HG02885 (cell line): Measurements from ENCODE around the gene GLI1.
"Not testable (repeated sequence)": the region's sequence is repeated elsewhere in the genome, so short reads cannot be mapped to it uniquely, and the experiment has no call there.

Source experiments
- ATAC-seq: cut with Tn5 transposase; IDR thresholded peaks from one replicate; pipeline ENCODE4 v1.9.1; 2021; ENCODE audit warnings: mild to moderate bottlenecking; ENCODE audit not compliant: unreplicated experiment, poor library complexity

The GLI1 gene

DNA sequence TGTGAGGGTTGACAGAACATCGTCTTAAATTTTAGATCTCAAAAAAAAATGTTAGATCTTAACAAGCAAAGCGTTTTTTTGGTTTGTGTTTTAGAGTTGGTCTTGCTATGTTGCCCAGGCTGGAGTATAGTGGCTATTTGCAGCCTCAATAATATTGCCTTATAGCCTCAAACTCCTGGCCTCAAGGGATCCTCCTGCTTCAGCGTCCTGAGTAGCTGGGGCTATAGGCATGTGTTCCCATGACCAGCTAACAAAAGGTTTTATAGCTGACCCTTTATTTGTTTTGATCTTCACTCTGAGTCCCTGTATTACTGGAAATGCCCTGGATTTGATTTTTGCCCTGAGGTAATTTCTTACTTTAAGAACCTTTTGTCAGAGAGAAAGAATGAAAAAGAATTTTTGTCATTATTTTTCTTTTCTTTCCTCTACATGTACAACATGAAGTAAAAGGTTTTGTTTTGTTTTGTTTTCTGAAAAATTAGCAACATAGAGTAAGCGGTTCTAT lies 19.8 kb upstream of the GLI1 start:
- ATAC-seq = no peak

DNA sequence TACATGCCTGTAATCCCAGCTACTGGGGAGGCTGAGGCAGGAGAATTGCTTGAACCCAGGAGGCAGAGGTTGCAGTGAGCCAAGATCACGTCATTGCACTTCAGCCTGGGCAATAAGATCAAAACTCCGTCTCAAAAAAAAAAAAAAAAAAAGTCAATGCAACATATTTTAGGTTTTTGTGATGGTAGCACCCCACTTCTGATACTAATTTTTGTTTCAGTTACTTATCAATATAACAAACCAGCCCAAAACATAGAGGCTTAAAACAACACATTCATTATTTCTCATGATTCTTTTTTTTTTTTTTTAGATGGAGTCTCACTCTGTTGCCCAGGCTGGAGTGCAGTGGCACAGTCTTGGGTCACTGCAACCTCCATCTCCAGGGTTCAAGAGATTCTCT lies 18.2 kb upstream of the GLI1 start:
- ATAC-seq = not testable (repeated sequence)

DNA sequence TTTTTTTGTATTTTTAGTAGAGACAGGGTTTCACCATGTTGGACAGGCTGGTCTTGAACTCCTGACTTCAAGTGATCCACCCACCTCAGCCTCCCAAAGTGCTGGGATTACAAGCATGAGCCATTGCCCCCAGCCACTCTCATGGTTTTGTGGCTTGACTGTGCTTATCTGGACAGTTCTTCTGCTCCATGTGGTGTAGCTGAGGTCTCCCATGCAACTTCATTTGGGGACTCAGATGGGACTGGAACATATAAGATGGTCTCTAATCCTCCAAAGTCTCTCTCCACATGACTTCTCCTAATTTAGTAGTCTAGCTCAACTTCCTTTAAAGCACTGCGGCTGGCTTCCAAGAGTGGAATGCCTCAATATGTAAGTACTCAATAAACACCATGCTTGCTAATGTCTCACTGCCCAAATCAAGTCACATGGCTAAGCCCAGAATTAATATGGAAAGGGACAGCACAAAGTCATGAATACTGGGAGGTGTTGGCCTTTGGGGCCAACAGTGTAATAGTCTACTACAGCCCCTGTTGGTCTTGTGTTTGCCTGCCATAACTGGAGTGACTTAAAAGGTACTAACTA lies 17.6 kb upstream of the GLI1 start:
- ATAC-seq = no peak

DNA sequence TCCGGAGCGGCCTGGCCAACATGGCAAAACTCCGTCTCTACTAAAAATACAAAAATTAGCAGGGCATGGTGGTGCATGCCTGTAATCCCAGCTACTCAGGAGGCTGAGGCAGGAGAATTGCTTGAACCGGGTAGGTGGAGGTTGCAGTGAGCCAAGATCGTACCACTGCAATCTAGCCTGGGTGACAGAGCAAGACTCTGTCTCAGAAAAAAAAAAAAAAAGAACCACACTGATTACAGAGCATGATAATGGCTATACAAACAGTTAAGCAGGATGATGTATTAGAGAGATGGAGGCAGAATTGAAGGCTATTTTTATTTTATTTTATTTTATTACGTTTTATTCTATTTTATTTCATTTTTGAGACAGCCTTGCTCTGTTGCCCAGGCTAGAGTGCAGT lies 15.2 kb upstream of the GLI1 start:
- ATAC-seq = not testable (repeated sequence)

DNA sequence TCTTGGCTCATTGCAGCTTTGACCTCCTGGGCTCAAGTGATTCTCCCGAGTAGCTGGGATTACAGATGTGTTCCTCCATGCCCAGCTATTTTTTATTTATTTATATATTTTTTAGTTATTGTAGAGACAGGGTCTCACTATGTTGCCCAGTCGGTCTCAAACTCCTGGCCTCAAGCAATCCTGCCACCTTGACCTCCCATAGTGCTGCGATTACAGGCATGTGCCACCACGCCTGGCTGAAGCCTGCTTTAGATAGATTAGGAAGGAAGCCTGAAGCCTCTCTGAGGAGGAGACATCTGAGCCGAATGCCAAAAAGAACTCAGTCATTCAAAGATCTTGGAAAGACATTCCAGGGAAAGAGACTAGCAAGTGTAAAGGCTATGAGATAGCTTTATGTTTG lies 14.8 kb upstream of the GLI1 start:
- ATAC-seq = no peak

DNA sequence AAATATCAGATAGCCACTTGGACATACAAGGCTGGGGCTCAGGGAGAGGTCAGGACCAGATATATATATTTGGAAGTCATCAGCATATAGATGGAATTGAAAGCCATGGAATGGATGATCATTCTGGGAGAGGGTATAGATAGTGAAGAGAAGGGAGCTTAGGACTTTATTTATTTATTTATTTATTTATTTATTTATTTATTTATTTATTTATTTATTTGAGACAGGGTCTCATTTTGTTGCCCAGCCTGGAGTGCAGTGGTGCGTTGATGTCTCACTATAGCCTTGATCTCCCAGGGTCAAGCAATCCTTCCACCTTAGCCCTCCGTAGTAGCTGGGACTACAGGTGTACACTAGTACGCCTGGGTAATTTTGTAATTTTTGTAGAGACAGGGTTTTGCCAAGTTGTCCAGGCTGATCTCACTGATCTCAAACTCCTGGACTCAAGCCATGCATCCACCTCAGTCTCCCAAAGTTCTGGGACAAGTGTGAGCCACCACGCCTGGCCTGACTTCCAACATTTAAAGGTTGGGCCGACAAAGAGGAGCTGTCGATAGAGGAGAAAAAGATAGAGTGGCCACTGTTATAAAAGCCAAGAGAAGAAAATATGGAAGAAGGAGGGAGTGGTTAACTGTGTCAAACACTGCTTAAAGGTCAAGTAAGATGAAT lies 13.2 kb upstream of the GLI1 start:
- ATAC-seq = no peak

DNA sequence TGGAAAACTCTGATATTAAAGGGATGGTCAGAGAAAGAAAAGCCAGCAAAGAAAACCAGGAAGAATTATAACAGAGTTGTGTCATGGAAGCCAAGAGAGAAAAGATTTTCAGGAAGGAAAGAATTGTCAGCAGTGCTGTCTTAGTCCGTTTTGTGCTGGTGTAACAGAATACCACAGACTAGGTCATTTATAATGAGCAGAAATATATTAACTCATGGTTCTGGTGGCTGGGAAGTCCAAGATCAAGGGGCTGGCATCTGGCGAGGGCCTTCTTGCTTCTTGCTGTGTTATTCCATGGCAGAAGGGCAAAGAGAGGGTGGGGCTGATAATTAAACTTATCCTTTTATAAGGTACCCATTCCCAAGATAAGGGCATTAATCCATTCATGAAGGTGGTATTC lies 10.9 kb upstream of the GLI1 start:
- ATAC-seq = no peak

DNA sequence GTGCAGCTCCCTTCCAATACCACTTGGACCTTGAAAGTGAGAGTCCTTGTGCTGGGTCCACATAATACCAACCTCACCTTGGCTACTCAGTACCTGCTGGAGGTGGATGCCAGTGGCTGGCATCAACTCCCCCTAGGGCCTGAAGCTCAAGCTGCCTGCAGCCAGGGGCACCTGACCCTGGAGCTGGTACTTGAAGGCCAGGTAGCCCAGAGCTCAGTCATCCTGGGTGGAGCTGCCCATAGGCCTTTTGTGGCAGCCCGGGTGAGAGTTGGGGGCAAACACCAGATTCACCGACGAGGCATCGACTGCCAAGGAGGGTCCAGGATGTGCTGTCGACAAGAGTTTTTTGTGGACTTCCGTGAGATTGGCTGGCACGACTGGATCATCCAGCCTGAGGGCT lies 10.2 kb upstream of the GLI1 start:
- no peak for ATAC-seq

DNA sequence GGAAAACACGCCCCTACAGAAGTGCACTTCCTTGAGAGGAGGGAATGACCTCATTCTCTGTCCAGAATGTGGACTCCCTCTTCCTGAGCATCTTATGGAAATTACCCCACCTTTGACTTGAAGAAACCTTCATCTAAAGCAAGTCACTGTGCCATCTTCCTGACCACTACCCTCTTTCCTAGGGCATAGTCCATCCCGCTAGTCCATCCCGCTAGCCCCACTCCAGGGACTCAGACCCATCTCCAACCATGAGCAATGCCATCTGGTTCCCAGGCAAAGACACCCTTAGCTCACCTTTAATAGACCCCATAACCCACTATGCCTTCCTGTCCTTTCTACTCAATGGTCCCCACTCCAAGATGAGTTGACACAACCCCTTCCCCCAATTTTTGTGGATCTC lies 9.5 kb upstream of the GLI1 start:
- no peak for ATAC-seq

DNA sequence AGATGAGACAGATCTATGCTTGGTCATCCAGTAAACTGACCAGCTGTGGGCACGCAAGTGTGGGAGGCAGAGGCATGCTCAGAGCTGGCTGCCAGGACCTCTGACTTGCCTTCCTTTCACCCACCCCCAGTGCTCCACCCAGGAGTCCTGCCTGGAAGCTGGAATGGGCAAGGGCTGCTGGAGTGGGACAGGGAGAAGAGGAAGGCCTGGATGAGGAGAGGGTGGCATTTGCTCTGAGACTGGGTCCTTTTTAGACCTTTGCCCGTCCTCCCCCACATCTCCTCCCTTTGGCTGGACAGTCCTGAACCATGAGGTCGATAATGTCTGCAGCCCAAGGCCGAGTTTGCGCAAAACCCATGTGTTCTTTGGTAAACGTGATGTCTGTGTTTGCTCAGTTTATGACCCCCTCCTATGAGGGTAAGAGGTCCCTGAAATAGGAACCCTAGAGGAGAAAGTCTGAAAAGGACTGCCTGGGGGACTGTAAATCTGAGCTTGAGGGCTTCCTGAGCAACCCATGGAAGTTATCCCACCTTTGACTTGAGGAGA lies 8.3 kb upstream of the GLI1 start:
- ATAC-seq = no peak

DNA sequence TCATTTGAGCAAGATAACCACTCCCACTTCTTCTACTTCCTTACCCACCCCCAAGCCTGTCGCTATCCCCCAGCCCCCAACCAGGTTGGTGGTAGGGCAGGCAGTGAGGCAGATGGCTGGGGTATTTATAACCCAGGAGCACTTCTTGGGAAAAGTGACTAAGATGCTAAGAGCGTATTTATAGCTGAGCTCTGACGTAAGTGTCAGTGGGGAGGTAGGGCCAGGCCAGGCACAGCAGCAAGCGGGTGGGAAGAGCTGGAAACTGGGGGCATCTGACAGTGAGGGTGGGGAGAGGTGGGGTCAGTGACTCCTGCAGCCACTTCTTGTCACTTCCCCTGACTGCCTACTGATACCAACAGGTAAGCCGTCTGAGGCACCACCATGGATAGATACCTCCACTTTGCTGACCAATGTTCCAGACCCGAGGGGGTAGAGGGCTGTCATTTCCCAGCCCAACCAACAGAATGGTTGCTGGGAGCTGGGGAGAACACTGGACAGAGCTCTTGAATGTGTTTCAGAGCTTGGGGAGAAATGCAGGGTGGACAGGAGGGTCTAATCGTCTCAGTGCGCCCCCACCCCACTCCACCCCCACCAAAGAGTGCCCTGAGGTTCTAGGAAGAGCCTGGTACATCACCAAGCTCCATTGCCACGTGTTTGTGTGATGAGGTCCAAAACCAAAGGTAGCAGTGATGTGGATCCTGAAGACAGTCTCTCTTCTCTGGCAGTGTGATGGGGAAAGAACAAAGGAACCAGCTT lies 7.2 kb upstream of the GLI1 start:
- no peak for ATAC-seq

DNA sequence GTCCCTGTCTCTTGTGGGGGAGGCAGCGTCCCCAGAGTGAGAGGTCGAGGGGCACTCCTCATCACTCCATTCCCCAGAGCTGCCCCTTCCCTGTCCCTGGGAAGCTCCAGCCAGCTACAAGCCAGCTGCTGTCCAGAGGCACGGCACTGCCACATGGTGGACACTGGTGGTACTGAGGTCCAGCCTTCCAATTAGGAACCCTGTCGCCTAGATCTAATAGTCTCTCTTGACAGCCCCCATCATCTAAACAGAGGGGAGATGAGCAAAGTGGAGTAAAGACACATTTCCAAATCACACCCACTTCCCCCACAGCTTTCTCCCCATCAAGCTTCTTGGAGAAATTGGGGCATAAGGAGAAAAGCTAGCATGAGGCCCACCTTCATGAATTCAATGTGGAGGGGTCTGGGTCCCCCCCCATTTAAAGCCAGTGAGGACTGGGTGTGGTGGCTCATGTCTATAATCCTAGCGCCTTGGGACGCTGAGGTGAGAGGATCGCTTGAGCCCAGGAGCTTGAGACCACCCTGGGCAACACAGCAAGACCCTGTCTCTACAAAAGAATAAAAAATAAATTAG lies 6.6 kb upstream of the GLI1 start:
- peak; percentile 70 for ATAC-seq

DNA sequence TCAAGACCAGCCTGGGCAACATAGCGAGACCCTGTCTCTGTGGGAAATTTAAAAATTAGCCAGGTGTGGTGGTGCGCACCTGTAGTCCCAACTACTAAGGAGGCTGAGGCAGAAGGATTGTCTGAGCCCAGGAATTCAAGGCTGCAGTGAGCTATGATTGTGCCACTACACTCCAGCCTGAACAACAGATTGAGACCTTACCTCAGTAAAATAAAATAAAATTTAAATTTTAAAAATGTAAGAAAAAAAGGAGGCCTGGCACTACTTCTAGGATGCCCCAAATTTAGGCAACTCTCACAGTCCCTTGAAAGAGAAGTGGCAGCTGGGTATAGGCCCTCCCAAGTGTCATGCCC lies 5.4 kb upstream of the GLI1 start:
- no peak for ATAC-seq

DNA sequence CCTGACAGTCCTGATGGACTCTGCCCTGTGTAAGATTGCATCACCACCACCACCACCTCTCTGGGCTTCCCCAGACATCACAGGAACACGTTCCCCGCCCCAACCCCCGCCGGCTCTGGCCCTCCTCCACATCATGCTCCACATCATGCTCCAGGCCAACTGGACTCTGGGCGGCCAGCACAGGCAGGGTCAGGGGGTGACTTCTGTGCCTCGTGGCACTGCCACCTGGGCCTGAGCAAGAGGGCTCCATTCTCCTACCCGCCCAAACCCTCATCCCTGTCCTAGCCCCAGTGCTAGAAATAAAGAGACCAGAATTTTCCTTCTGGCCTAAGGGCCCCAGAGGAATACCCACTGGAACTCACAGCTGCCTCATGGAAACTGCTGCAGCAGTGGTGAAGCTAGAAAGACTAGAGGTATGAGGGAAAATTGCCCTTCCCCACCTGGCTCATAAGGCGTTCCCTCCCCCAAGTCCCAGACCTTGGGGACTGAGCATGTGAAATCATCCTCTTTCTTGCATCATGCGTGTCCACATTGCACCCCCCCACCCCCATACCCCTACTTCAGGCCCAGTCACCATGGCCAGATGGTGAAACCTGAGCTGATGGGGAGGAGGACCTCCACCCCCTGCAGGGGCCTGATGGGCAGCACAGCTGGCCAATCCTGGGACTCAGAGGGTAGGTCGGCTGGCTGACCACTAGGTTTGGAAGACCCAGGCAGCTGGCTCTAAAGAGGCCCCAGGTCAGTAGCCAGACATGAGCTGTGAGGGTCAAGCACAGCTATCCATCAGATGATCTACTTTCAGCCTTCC lies 4.8 kb upstream of the GLI1 start, which contains the start of gene INHBE:
INHBE (plus strand) TSS at position 742 of the 808 bp plus-strand sequence. CDS start 230 bp downstream, outside the sequence.
- ATAC-seq = no peak

DNA sequence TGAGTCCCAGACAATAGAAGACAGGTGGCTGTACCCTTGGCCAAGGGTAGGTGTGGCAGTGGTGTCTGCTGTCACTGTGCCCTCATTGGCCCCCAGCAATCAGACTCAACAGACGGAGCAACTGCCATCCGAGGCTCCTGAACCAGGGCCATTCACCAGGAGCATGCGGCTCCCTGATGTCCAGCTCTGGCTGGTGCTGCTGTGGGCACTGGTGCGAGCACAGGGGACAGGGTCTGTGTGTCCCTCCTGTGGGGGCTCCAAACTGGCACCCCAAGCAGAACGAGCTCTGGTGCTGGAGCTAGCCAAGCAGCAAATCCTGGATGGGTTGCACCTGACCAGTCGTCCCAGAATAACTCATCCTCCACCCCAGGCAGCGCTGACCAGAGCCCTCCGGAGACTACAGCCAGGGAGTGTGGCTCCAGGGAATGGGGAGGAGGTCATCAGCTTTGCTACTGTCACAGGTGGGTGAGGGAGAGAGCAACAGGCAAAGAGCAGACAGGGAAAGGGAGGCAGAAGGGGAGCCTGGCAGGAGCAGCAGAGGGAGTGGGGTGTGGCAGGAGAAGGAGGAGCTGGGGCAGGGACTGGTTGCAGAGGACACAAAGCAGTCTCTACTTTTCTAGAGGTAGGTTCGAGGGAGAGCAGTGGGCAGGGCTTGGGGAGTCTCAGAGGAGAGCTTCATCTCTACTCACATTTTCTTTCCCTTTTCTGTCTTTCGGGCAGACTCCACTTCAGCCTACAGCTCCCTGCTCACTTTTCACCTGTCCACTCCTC lies 4.0 kb upstream of the GLI1 start:
- no peak for ATAC-seq

DNA sequence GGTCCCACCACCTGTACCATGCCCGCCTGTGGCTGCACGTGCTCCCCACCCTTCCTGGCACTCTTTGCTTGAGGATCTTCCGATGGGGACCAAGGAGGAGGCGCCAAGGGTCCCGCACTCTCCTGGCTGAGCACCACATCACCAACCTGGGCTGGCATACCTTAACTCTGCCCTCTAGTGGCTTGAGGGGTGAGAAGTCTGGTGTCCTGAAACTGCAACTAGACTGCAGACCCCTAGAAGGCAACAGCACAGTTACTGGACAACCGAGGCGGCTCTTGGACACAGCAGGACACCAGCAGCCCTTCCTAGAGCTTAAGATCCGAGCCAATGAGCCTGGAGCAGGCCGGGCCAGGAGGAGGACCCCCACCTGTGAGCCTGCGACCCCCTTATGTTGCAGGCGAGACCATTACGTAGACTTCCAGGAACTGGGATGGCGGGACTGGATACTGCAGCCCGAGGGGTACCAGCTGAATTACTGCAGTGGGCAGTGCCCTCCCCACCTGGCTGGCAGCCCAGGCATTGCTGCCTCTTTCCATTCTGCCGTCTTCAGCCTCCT lies 3.4 kb upstream of the GLI1 start:
- ATAC-seq = no peak

DNA sequence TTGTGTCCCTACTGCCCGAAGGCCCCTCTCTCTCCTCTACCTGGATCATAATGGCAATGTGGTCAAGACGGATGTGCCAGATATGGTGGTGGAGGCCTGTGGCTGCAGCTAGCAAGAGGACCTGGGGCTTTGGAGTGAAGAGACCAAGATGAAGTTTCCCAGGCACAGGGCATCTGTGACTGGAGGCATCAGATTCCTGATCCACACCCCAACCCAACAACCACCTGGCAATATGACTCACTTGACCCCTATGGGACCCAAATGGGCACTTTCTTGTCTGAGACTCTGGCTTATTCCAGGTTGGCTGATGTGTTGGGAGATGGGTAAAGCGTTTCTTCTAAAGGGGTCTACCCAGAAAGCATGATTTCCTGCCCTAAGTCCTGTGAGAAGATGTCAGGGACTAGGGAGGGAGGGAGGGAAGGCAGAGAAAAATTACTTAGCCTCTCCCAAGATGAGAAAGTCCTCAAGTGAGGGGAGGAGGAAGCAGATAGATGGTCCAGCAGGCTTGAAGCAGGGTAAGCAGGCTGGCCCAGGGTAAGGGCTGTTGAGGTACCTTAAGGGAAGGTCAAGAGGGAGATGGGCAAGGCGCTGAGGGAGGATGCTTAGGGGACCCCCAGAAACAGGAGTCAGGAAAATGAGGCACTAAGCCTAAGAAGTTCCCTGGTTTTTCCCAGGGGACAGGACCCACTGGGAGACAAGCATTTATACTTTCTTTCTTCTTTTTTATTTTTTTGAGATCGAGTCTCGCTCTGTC lies 2.7 kb upstream of the GLI1 start:
- ATAC-seq = no peak

DNA sequence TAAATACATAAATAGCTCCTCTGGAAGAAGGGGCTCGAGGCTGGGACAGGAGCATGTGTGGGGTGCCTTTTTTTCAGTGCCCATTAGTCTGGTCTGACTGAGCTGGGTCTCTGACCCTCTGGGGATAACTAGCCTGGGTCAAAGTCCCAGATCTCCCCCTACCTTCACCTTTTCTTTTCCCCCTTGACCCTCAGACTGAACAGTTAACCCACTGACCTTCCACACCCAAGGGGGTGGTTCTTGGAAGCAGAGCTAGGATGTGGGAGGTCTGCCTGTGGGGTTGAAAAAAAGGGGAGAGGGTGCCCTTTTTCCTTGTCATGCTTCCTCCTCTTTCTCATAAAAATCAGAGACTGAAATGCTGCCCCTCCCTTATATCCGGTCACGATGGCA lies 925 bp upstream of the GLI1 start:
- ATAC-seq = no peak
